Gastroesophageal sphincter (tissue), 4 donors: ENCODE data around the gene ATP2B2. TPM values are rescaled to one million over a fixed set of nuclear protein-coding genes. Genes with fewer than 3 reads are reported as not detected.

Experiments
- ATAC-seq: fragments of 150-250 bp; one replicate; pipeline ENCODE4 v1.9.1; 2016; ENCODE audit warnings: mild to moderate bottlenecking, moderate library complexity
- H3K27ac ChIP-seq, 4 donors: fragments of 200-600 bp; sonication (generic) in 3 of 4; 1 replicate in 3 of 4; 2 replicates in 1 of 4; pipeline ENCODE4 v1.5.1; 2016 to 2019
- H3K27me3 ChIP-seq: fragments of 200-600 bp; sonication (generic); one replicate; pipeline ENCODE4 v1.5.1; 2019
- H3K36me3 ChIP-seq, 2 donors: fragments of 200-600 bp; sonication (generic); one replicate each; pipeline ENCODE4 v1.5.1; 2019; ENCODE audit warnings: control low read depth in 1 of 2
- H3K4me1 ChIP-seq, 3 donors: fragments of 200-600 bp; sonication (generic); 1 replicate in 2 of 3; 2 replicates in 1 of 3; pipeline ENCODE4 v1.5.1; 2016 to 2019; ENCODE audit warnings: control low read depth in 2 of 3
- H3K4me3 ChIP-seq, 2 donors: fragments of 200-600 bp; sonication (generic); one replicate each; pipeline ENCODE4 v1.5.1; 2019; ENCODE audit warnings: mild to moderate bottlenecking in 1 of 2, moderate library complexity in 1 of 2
- H3K9me3 ChIP-seq, 3 donors: fragments of 200-600 bp; sonication (generic); one replicate each; pipeline ENCODE4 v1.5.1; 2017 to 2019; ENCODE audit warnings: control low read depth in 2 of 3
- CTCF ChIP-seq, 4 experiments: fragments of 200-600 bp in 2 of 4; fragments of 450-650 bp in 2 of 4; sonication (generic) in 1 of 4; IDR thresholded peaks; one replicate each; pipeline ENCODE4 v1.5.1; 2017 to 2019; ENCODE audit warnings: antibody characterized with exemption in 4 of 4, mild to moderate bottlenecking in 2 of 4, moderate library complexity in 2 of 4
- EP300 ChIP-seq: sonication (generic); formaldehyde crosslinking; IDR thresholded peaks from one replicate; pipeline ENCODE4 v1.6.1; 2017; ENCODE audit warnings: antibody characterized with exemption, mild to moderate bottlenecking
- POLR2A ChIP-seq, 2 donors: fragments of 450-650 bp; IDR thresholded peaks; one replicate each; pipeline ENCODE4 v1.6.1; 2017; ENCODE audit warnings: antibody characterized with exemption in 2 of 2, mild to moderate bottlenecking in 2 of 2, moderate library complexity in 1 of 2
- POLR2AphosphoS5 ChIP-seq: sonication (generic); formaldehyde crosslinking; IDR thresholded peaks from one replicate; pipeline ENCODE4 v1.6.1; 2017; ENCODE audit warnings: antibody characterized with exemption
- WGBS, 2 donors: methylation state at CpG; one replicate each; pipeline ENCODE4 v1.1.5; 2018; ENCODE audit warnings: low coverage in 1 of 2; 5-methylcytosine and 5-hydroxymethylcytosine counted together
- total RNA-seq, 4 donors: library from RNA; depleted of rRNA; stranded (reverse); fragments of >200 nt; gene quantifications; one replicate each; pipeline ENCODE4 v1.1.0, GENCODE V29; 2016

Gene ATP2B2
- total RNA-seq, 4 donors from 2014 or later: 0.13 to 0.30 (median 0.27) TPM; not detected in 1

GRCh38 chr3:10406414-10406813, 99.0 kb downstream of the ATP2B2 start:
- TF ChIP-seq CTCF (IDR thresholded peaks at IDR 0.05) (no peak), POLR2AphosphoS5 (no peak), POLR2A (IDR thresholded peaks at IDR 0.05) (no peak), EP300 (no peak)
- WGBS, 2 donors: 54 to 98% methylated on average over 2 to 5 of the region's 6 CpGs
- no peak overlapping the region for H3K4me3 ChIP-seq
- H3K27me3 ChIP-seq: no peaks in the 10 kb centered on the region
- H3K27ac ChIP-seq: no peak overlapping the region
- H3K9me3 ChIP-seq: no peaks in the 10 kb centered on the region
- no peak for ATAC-seq
- H3K36me3 ChIP-seq: no peaks in the 10 kb centered on the region
- H3K4me1 ChIP-seq: no peaks in the 10 kb centered on the region

- Histone ChIP-seq H3K27me3 (no peaks in the 10 kb centered on the region), H3K4me1 (no peaks in the 10 kb centered on the region), H3K4me3 (no peak overlapping the region), H3K9me3 (no peaks in the 10 kb centered on the region), H3K36me3 (no peaks in the 10 kb centered on the region), H3K27ac (no peak overlapping the region)
- TF ChIP-seq POLR2A (IDR thresholded peaks at IDR 0.05): no peak
- no peak for TF ChIP-seq POLR2AphosphoS5
- no peak for TF ChIP-seq CTCF (IDR thresholded peaks at IDR 0.05)
- TF ChIP-seq EP300: no peak
- WGBS, 2 donors: 44% methylated on average over 1 of the region's 1 CpG; no CpG with 5 or more reads in 1 of the 2 donors
- ATAC-seq: no peak
Observed at GRCh38 chr3:10405816-10406215, 99.6 kb downstream of the ATP2B2 start.

- no peak for TF ChIP-seq CTCF (IDR thresholded peaks at IDR 0.05)
- TF ChIP-seq EP300: no peak
- no peak for TF ChIP-seq POLR2A (IDR thresholded peaks at IDR 0.05)
- no peak for ATAC-seq
- H3K27ac ChIP-seq: no peak overlapping the region
- 82% methylated on average over 2 of the region's 3 CpGs; no CpG with 5 or more reads in 1 of the 2 donors for WGBS, 2 donors
- H3K4me3 ChIP-seq: no peak overlapping the region
- no peaks in the 10 kb centered on the region for H3K27me3 ChIP-seq
- H3K36me3 ChIP-seq: no peaks in the 10 kb centered on the region
- no peaks in the 10 kb centered on the region for H3K9me3 ChIP-seq
- H3K4me1 ChIP-seq: no peaks in the 10 kb centered on the region
Observed at GRCh38 chr3:10404876-10405275, 100.5 kb downstream of the ATP2B2 start.

- WGBS, 2 donors: 36 to 56% methylated on average over 2 of the region's 4 CpGs
- no peaks in the 10 kb centered on the region for H3K4me1 ChIP-seq
- H3K4me3 ChIP-seq: no peak overlapping the region
- no peaks in the 10 kb centered on the region for H3K36me3 ChIP-seq
- no peak overlapping the region for H3K27ac ChIP-seq
- no peaks in the 10 kb centered on the region for H3K9me3 ChIP-seq
- TF ChIP-seq POLR2A (IDR thresholded peaks at IDR 0.05): no peak
- no peak for TF ChIP-seq POLR2AphosphoS5
- TF ChIP-seq EP300: no peak
- no peak for TF ChIP-seq CTCF (IDR thresholded peaks at IDR 0.05)
- no peaks in the 10 kb centered on the region for H3K27me3 ChIP-seq
- no peak for ATAC-seq
Observed at GRCh38 chr3:10404377-10404776, 101.0 kb downstream of the ATP2B2 start.

- WGBS, 2 donors: 100% methylated on average over 1 to 2 of the region's 14 CpGs
Observed at GRCh38 chr3:10401990-10402761, 103.2 kb downstream of the ATP2B2 start.

More at GRCh38 chr3:10401990-10402761, 103.2 kb downstream of the ATP2B2 start:
- Histone ChIP-seq H3K4me3 (no peak overlapping the region), H3K27ac (no peak overlapping the region), H3K36me3 (no peaks in the 10 kb centered on the region), H3K27me3 (no peaks in the 10 kb centered on the region), H3K4me1 (no peaks in the 10 kb centered on the region), H3K9me3 (no peaks in the 10 kb centered on the region)
- ATAC-seq: no peak
- TF ChIP-seq POLR2AphosphoS5 (no peak), POLR2A (IDR thresholded peaks at IDR 0.05) (no peak), CTCF (IDR thresholded peaks at IDR 0.05) (no peak), EP300 (no peak)
